ENCODE data around the gene HOMER3. TPM values are rescaled to one million over a fixed set of nuclear protein-coding genes. Genes with fewer than 3 reads are reported as not detected.
A peak's percentile ranks its signal among the peaks of the same experiment; 100 is the strongest.

The HOMER3 gene
- total and polyA plus RNA-seq, 9 of the 15 experiments (the other 6 are each of a cell fraction or from before 2014, with no cell fraction given) = 1.3 to 5.1 (median 3.7) TPM; not detected in 2

GRCh38 chr19:18895038-18895823 is 45.8 kb downstream of the HOMER3 start (continued):
- TF ChIP-seq RBFOX2 (IDR thresholded peaks at IDR 0.05; ENCODE audit: low read depth, low read length) = peak; percentile 48; the same call in 1 of the 2 replicates
- TF ChIP-seq HMG20B (CRISPR knock-in tag; IDR thresholded peaks at IDR 0.05) = no peak
- peak; percentile 41; the same call in 1 of the 2 replicates for TF ChIP-seq TFAP4 (CRISPR knock-in tag; IDR thresholded peaks at IDR 0.05; ENCODE audit: borderline replicate concordance)
- peak; percentile 71 to 87 (median 80) for TF ChIP-seq CTCF (IDR thresholded peaks at IDR 0.05 in 2 of 3, conservative IDR thresholded peaks at IDR 0.05 in 1 of 3; ENCODE audit: insufficient read depth in 2 of 3, low read depth in 1 of 3, low read length in 3 of 3)
- TF ChIP-seq UBTF (IDR thresholded peaks at IDR 0.05; ENCODE audit: borderline replicate concordance in 1 of 2, low read depth in 2 of 2, low read length in 2 of 2) = 0 out of 4 replicates have a peak, but pooled peaks of 1 of the 2 experiments have one; percentile 30
- no peak for TF ChIP-seq ZBTB43 (CRISPR knock-in tag; IDR thresholded peaks at IDR 0.05)
- 0 out of 2 replicates have a peak, but pooled peaks have one; percentile 46 for TF ChIP-seq ZNF511 (CRISPR knock-in tag; IDR thresholded peaks at IDR 0.05)
- no peak for TF ChIP-seq SREBF1 (IDR thresholded peaks at IDR 0.05; ENCODE audit: borderline replicate concordance, low read depth, low read length)
- TF ChIP-seq ZNF263 (CRISPR knock-in tag; IDR thresholded peaks at IDR 0.05; ENCODE audit: borderline replicate concordance) = peak; percentile 32; the same call in 1 of the 2 replicates
- TF ChIP-seq ZNF79 (CRISPR knock-in tag; IDR thresholded peaks at IDR 0.05; ENCODE audit: low read depth) = no peak
- TF ChIP-seq ZBTB34 (CRISPR knock-in tag; IDR thresholded peaks at IDR 0.05) = no peak
- no peak for TF ChIP-seq ZSCAN29 (IDR thresholded peaks at IDR 0.05)
- no peak for TF ChIP-seq NBN (IDR thresholded peaks at IDR 0.05; ENCODE audit: low read depth)
- TF ChIP-seq ZNF384 (IDR thresholded peaks at IDR 0.05; ENCODE audit: low read depth, low read length) = no peak
- TF ChIP-seq NRF1 (conservative IDR thresholded peaks at IDR 0.05 in 1 of 2, IDR thresholded peaks at IDR 0.05 in 1 of 2) = peak; percentile 36 to 37; a peak in 2 of 4 replicates
- no peak for TF ChIP-seq ZNF197 (CRISPR knock-in tag; IDR thresholded peaks at IDR 0.05; ENCODE audit: low read depth)
